HCT116 (cell line): ENCODE data around the gene GRM8.

Source experiments
- ATF3 ChIP-seq: IDR thresholded peaks from 2 replicates; pipeline ENCODE4 v1.6.1; 2012
- CTCF ChIP-seq, 3 experiments: fragments of 200-600 bp in 1 of 3; sonication (generic) in 1 of 3; IDR thresholded peaks in 2 of 3; conservative IDR thresholded peaks in 1 of 3; 2 replicates each; pipeline ENCODE4 v1.5.1; 2012 to 2017; ENCODE audit warnings: low read depth in 2 of 3, low read length in 2 of 3, antibody characterized with exemption in 1 of 3, borderline replicate concordance in 1 of 3, control low read depth in 1 of 3, mild to moderate bottlenecking in 1 of 3, mixed read lengths in 1 of 3, mixed run types in 1 of 3, moderate library complexity in 1 of 3; ENCODE audit not compliant: insufficient read depth in 1 of 3
- EZH2 ChIP-seq: fragments of 200-600 bp; sonication (generic); IDR thresholded peaks from 2 replicates; pipeline ENCODE4 v1.6.1; 2017; ENCODE audit warnings: antibody characterized with exemption, mixed run types
- EZH2phosphoT487 ChIP-seq: fragments of 200-600 bp; IDR thresholded peaks from 2 replicates; pipeline ENCODE4 v1.6.1; 2018; ENCODE audit warnings: antibody characterized with exemption, borderline replicate concordance
- POLR2A ChIP-seq: IDR thresholded peaks from 2 replicates; pipeline ENCODE4 v1.7.0; 2011; ENCODE audit warnings: borderline replicate concordance; ENCODE audit not compliant: insufficient read depth, insufficient read length; ENCODE audit errors: extremely low read depth
- RAD21 ChIP-seq: IDR thresholded peaks from 2 replicates; pipeline ENCODE4 v1.6.1; 2012; ENCODE audit warnings: low read depth, mild to moderate bottlenecking
- SP1 ChIP-seq: IDR thresholded peaks from 2 replicates; pipeline ENCODE4 v1.6.1; 2012; ENCODE audit warnings: low read depth
- YY1 ChIP-seq: IDR thresholded peaks from 2 replicates; pipeline ENCODE4 v1.6.1; 2011; ENCODE audit warnings: low read length, low read depth, moderate library complexity, mild to moderate bottlenecking; ENCODE audit not compliant: insufficient replicate concordance; ENCODE audit errors: extremely low read depth
- TF ChIP-seq, protein P1 (sequence below): IDR thresholded peaks from 2 replicates; pipeline ENCODE4 v1.6.1; 2012
- TF ChIP-seq, protein P2 (sequence below): IDR thresholded peaks from 2 replicates; pipeline ENCODE4 v1.6.1; 2012; ENCODE audit warnings: low read depth

DNA sequence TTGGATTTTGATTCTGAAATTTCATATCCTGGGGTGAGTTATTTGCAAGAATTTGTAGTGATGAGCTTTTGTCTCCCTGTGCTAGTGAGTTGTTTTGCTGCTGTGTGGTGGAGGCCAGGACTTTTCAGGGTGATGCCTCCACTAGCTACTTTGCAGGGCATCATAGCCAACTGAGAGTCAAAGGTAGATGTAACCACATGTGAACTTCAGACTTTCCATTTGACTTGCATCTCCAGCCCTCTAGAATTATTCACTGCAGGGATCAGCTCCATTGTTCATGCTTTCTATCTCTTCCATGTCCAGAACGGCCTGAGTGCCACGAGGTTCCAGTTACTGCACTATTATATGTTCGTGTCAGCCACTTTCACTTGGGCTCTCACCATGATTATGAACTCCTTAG is 534.3 kb downstream of the GRM8 start:
- TF ChIP-seq SP1 (no peak), EZH2phosphoT487 (no peak), POLR2A (no peak), CTCF (IDR thresholded peaks at IDR 0.05 in 2 of 3, conservative IDR thresholded peaks at IDR 0.05 in 1 of 3; ENCODE audit: borderline replicate concordance in 1 of 3, insufficient read depth in 1 of 3, low read depth in 2 of 3, low read length in 2 of 3) (no peak), RAD21 (no peak), YY1 (no peak), ATF3 (no peak), EZH2 (no peak)
- TF ChIP-seq, protein P1, sequence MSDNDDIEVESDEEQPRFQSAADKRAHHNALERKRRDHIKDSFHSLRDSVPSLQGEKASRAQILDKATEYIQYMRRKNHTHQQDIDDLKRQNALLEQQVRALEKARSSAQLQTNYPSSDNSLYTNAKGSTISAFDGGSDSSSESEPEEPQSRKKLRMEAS: no peak
- TF ChIP-seq, protein P2, sequence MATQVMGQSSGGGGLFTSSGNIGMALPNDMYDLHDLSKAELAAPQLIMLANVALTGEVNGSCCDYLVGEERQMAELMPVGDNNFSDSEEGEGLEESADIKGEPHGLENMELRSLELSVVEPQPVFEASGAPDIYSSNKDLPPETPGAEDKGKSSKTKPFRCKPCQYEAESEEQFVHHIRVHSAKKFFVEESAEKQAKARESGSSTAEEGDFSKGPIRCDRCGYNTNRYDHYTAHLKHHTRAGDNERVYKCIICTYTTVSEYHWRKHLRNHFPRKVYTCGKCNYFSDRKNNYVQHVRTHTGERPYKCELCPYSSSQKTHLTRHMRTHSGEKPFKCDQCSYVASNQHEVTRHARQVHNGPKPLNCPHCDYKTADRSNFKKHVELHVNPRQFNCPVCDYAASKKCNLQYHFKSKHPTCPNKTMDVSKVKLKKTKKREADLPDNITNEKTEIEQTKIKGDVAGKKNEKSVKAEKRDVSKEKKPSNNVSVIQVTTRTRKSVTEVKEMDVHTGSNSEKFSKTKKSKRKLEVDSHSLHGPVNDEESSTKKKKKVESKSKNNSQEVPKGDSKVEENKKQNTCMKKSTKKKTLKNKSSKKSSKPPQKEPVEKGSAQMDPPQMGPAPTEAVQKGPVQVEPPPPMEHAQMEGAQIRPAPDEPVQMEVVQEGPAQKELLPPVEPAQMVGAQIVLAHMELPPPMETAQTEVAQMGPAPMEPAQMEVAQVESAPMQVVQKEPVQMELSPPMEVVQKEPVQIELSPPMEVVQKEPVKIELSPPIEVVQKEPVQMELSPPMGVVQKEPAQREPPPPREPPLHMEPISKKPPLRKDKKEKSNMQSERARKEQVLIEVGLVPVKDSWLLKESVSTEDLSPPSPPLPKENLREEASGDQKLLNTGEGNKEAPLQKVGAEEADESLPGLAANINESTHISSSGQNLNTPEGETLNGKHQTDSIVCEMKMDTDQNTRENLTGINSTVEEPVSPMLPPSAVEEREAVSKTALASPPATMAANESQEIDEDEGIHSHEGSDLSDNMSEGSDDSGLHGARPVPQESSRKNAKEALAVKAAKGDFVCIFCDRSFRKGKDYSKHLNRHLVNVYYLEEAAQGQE: no peak
